WTC11 (cell line): ENCODE measurements around the gene DIP2A.

Experiments used
- CTCF ChIP-seq: fragments of 200-600 bp; IDR thresholded peaks from 2 replicates; pipeline ENCODE4 v1.8.0; 2022; ENCODE audit warnings: antibody characterized with exemption
- ERG ChIP-seq: fragments of 250-450 bp; sonication (Bioruptor Pico); IDR thresholded peaks from 2 replicates; pipeline ENCODE4 v1.8.0; 2021; ENCODE audit warnings: mild to moderate bottlenecking
- NFE2L1 ChIP-seq: sonication (generic); formaldehyde crosslinking; IDR thresholded peaks from 2 replicates; pipeline ENCODE4 v1.8.1; 2023; ENCODE audit warnings: missing genetic modification reagents
- TCF7 ChIP-seq: sonication (generic); formaldehyde crosslinking; IDR thresholded peaks from 2 replicates; pipeline ENCODE4 v1.8.0; 2022; ENCODE audit warnings: mild to moderate bottlenecking, low read depth, missing genetic modification reagents, moderate library complexity
- TEAD1 ChIP-seq: sonication (generic); formaldehyde crosslinking; IDR thresholded peaks from 2 replicates; pipeline ENCODE4 v1.8.0; 2022; ENCODE audit warnings: mild to moderate bottlenecking, missing genetic modification reagents
- TEAD4 ChIP-seq: sonication (generic); formaldehyde crosslinking; IDR thresholded peaks from 2 replicates; pipeline ENCODE4 v1.8.0; 2022; ENCODE audit warnings: mild to moderate bottlenecking, missing genetic modification reagents
- ZNF219 ChIP-seq: sonication (generic); formaldehyde crosslinking; IDR thresholded peaks from 2 replicates; pipeline ENCODE4 v1.8.0; 2023; ENCODE audit warnings: missing genetic modification reagents, mild to moderate bottlenecking, borderline replicate concordance
- TF ChIP-seq, protein P1 (sequence below): sonication (generic); formaldehyde crosslinking; conservative IDR thresholded peaks from 2 replicates; pipeline ENCODE4 v1.8.1; 2022; ENCODE audit warnings: mild to moderate bottlenecking, missing genetic modification reagents
- TF ChIP-seq, protein P2 (sequence below): sonication (generic); formaldehyde crosslinking; IDR thresholded peaks from 2 replicates; pipeline ENCODE4 v1.8.1; 2022; ENCODE audit warnings: missing genetic modification reagents, borderline replicate concordance

GRCh38 chr21:46616050-46616449, 157.4 kb downstream of the DIP2A start:
- TF ChIP-seq CTCF = no peak
- no peak for TF ChIP-seq ERG (CRISPR knock-in tag)
- no peak for TF ChIP-seq TEAD1 (CRISPR knock-in tag)
- TF ChIP-seq, protein P1, sequence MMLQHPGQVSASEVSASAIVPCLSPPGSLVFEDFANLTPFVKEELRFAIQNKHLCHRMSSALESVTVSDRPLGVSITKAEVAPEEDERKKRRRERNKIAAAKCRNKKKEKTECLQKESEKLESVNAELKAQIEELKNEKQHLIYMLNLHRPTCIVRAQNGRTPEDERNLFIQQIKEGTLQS (CRISPR knock-in tag) = no peak
- TF ChIP-seq TCF7 (CRISPR knock-in tag) = no peak
- no peak for TF ChIP-seq NFE2L1
- no peak for TF ChIP-seq ZNF219 (CRISPR knock-in tag)
- TF ChIP-seq, protein P2, sequence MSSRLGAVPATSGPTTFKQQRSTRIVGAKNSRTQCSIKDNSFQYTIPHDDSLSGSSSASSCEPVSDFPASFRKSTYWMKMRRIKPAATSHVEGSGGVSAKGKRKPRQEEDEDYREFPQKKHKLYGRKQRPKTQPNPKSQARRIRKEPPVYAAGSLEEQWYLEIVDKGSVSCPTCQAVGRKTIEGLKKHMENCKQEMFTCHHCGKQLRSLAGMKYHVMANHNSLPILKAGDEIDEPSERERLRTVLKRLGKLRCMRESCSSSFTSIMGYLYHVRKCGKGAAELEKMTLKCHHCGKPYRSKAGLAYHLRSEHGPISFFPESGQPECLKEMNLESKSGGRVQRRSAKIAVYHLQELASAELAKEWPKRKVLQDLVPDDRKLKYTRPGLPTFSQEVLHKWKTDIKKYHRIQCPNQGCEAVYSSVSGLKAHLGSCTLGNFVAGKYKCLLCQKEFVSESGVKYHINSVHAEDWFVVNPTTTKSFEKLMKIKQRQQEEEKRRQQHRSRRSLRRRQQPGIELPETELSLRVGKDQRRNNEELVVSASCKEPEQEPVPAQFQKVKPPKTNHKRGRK (CRISPR knock-in tag) = no peak
- TF ChIP-seq TEAD4 (CRISPR knock-in tag) = no peak
